GM19035 (cell line): ENCODE results near the gene PPP1R9A.

Experiments
- ATAC-seq: cut with Tn5 transposase; IDR thresholded peaks from one replicate; pipeline ENCODE4 v1.9.1; 2021; ENCODE audit not compliant: unreplicated experiment

The PPP1R9A gene

GRCh38 chr7:95191795-95192194, 284.4 kb downstream of the PPP1R9A start:
- ATAC-seq = no peak

GRCh38 chr7:95198863-95199262, 291.5 kb downstream of the PPP1R9A start:
- ATAC-seq = no peak

- no peak for ATAC-seq
Observed at GRCh38 chr7:95199779-95200558, 292.6 kb downstream of the PPP1R9A start.

- ATAC-seq = no peak
Observed at GRCh38 chr7:95200741-95201140, 293.3 kb downstream of the PPP1R9A start.

GRCh38 chr7:95201727-95202126, 294.3 kb downstream of the PPP1R9A start:
- ATAC-seq = no peak

- ATAC-seq = no peak
Observed at GRCh38 chr7:95204618-95205017, 297.2 kb downstream of the PPP1R9A start.

- ATAC-seq = no peak
Observed at GRCh38 chr7:95205665-95206225, 298.4 kb downstream of the PPP1R9A start.

- ATAC-seq = no peak
Observed at GRCh38 chr7:95209276-95209675, 301.9 kb downstream of the PPP1R9A start.

GRCh38 chr7:95209788-95210187, 302.4 kb downstream of the PPP1R9A start:
- ATAC-seq = no peak

- ATAC-seq = no peak
Observed at GRCh38 chr7:95213148-95213547, 305.8 kb downstream of the PPP1R9A start.

- ATAC-seq = no peak
Observed at GRCh38 chr7:95213809-95214492, 306.6 kb downstream of the PPP1R9A start.

GRCh38 chr7:95219721-95220120, 312.3 kb downstream of the PPP1R9A start:
- ATAC-seq = no peak

GRCh38 chr7:95220328-95220727, 312.9 kb downstream of the PPP1R9A start:
- no peak for ATAC-seq

GRCh38 chr7:95225301-95225700, 317.9 kb downstream of the PPP1R9A start:
- ATAC-seq = no peak

- no peak for ATAC-seq
Observed at GRCh38 chr7:95229301-95229700, 321.9 kb downstream of the PPP1R9A start.

GRCh38 chr7:95238252-95238943, 331.0 kb downstream of the PPP1R9A start:
- ATAC-seq = no peak

- no peak for ATAC-seq
Observed at GRCh38 chr7:95240921-95241320, 333.5 kb downstream of the PPP1R9A start.

GRCh38 chr7:95242266-95242665, 334.9 kb downstream of the PPP1R9A start:
- ATAC-seq = no peak

- ATAC-seq = no peak
Observed at GRCh38 chr7:95244616-95245015, 337.2 kb downstream of the PPP1R9A start.

GRCh38 chr7:95245828-95246500, 338.6 kb downstream of the PPP1R9A start:
- ATAC-seq = no peak

GRCh38 chr7:95246831-95247370, 339.5 kb downstream of the PPP1R9A start:
- peak; percentile 61 for ATAC-seq
